Vagina (tissue), 2 donors: ENCODE results near the gene PIGM. TPM values are rescaled to one million over a fixed set of nuclear protein-coding genes. Genes with fewer than 3 reads are reported as not detected.

Experiments used
- DNase-seq, 2 donors: peaks; one replicate each; pipeline ENCODE4 v3.0.0-alpha.2; 2017; ENCODE audit errors: extremely low spot score in 2 of 2
- H3K27ac ChIP-seq: fragments of 200-600 bp; sonication (generic); one replicate; pipeline ENCODE4 v1.5.1; 2019
- H3K27me3 ChIP-seq: fragments of 200-600 bp; sonication (generic); one replicate; pipeline ENCODE4 v1.5.1; 2019
- H3K36me3 ChIP-seq, 2 donors: fragments of 200-600 bp; sonication (generic); one replicate each; pipeline ENCODE4 v1.5.1; 2017 to 2019
- H3K4me1 ChIP-seq: fragments of 200-600 bp; sonication (generic); one replicate; pipeline ENCODE4 v1.5.1; 2019
- H3K4me3 ChIP-seq, 2 donors: fragments of 200-600 bp; sonication (generic); 1 replicate in 1 of 2; 2 replicates in 1 of 2; pipeline ENCODE4 v1.5.1; 2016 to 2019
- H3K9me3 ChIP-seq: fragments of 200-600 bp; sonication (generic); one replicate; pipeline ENCODE4 v1.5.1; 2019
- POLR2A ChIP-seq, 2 donors: fragments of 450-650 bp; IDR thresholded peaks; one replicate each; pipeline ENCODE4 v1.6.1; 2017; ENCODE audit warnings: antibody characterized with exemption in 2 of 2, mild to moderate bottlenecking in 2 of 2, moderate library complexity in 2 of 2
- POLR2AphosphoS5 ChIP-seq, 2 donors: sonication (generic); formaldehyde crosslinking; IDR thresholded peaks; one replicate each; pipeline ENCODE4 v1.9.0; 2017; ENCODE audit warnings: antibody characterized with exemption in 2 of 2, mild to moderate bottlenecking in 2 of 2, low read depth in 1 of 2; ENCODE audit not compliant: insufficient read depth in 1 of 2
- intact Hi-C: fragments of 100-400 bp; cut with DNase I; formaldehyde crosslinking; loops from one replicate; pipeline ENCODE4 v1.15.1; 2023
- total RNA-seq: library from RNA; depleted of rRNA; stranded (reverse); fragments of >200 nt; gene quantifications from one replicate; pipeline ENCODE4 v1.2.3, GENCODE V29; 2016
- TF ChIP-seq, protein P1 (sequence below), 3 experiments: fragments of 450-650 bp in 2 of 3; fragments of 200-600 bp in 1 of 3; sonication (generic) in 1 of 3; IDR thresholded peaks; one replicate each; pipeline ENCODE4 v1.5.1; 2017 to 2019; ENCODE audit warnings: antibody characterized with exemption in 3 of 3, mild to moderate bottlenecking in 2 of 3, moderate library complexity in 2 of 3

The PIGM gene
- total RNA-seq, 1 donor from 2014 or later: 2.7 TPM

DNA sequence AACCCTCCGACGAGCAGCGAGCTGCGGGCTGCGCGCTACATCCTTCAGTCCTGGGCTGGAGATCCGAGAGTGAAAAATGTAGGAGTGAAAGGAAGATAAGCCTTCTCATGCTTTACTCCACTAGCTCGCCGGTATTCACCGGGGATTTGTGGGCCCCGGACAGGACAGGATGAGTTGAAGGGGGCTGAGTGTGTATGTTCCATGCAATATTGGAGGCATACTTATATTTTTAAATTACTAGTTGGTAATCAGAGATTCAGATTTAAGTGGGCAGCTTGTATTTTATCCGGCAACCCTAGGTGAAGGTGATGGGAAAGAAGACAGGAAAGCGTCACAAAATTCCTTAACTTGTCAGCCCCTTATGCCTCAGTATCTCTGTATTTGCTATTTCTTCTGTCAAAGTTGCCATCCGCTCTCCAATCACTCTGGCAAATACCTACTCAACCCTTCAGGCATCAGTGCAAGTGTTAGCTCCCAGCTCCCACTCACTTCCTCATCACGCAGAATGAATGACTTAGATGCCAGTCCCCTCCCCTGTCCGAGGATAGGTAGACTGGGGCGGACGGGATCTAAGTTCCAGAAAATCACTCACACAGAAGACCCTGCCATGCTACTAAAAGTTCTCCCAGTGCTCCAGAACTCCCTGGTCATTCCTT is 503 bp upstream of the PIGM start:
- H3K36me3 ChIP-seq: peaks cover 0 to 1% of the 10 kb centered on the region in 2 donors
- TF ChIP-seq POLR2AphosphoS5 (IDR thresholded peaks at IDR 0.05; ENCODE audit: insufficient read depth in 1 of 2, low read depth in 1 of 2) (no peak), POLR2A (IDR thresholded peaks at IDR 0.05) (no peak)
- TF ChIP-seq, protein P1, sequence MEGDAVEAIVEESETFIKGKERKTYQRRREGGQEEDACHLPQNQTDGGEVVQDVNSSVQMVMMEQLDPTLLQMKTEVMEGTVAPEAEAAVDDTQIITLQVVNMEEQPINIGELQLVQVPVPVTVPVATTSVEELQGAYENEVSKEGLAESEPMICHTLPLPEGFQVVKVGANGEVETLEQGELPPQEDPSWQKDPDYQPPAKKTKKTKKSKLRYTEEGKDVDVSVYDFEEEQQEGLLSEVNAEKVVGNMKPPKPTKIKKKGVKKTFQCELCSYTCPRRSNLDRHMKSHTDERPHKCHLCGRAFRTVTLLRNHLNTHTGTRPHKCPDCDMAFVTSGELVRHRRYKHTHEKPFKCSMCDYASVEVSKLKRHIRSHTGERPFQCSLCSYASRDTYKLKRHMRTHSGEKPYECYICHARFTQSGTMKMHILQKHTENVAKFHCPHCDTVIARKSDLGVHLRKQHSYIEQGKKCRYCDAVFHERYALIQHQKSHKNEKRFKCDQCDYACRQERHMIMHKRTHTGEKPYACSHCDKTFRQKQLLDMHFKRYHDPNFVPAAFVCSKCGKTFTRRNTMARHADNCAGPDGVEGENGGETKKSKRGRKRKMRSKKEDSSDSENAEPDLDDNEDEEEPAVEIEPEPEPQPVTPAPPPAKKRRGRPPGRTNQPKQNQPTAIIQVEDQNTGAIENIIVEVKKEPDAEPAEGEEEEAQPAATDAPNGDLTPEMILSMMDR (IDR thresholded peaks at IDR 0.05): no peak
- peak overlapping the region; percentile 79 to 93 for H3K4me3 ChIP-seq
- intact Hi-C loops: no loop called here
- peaks cover 29% of the 10 kb centered on the region for H3K4me1 ChIP-seq
- H3K9me3 ChIP-seq: no peaks in the 10 kb centered on the region
- no peak for DNase-seq
- peak overlapping the region; percentile 45 for H3K27ac ChIP-seq
- no peaks in the 10 kb centered on the region for H3K27me3 ChIP-seq

DNA sequence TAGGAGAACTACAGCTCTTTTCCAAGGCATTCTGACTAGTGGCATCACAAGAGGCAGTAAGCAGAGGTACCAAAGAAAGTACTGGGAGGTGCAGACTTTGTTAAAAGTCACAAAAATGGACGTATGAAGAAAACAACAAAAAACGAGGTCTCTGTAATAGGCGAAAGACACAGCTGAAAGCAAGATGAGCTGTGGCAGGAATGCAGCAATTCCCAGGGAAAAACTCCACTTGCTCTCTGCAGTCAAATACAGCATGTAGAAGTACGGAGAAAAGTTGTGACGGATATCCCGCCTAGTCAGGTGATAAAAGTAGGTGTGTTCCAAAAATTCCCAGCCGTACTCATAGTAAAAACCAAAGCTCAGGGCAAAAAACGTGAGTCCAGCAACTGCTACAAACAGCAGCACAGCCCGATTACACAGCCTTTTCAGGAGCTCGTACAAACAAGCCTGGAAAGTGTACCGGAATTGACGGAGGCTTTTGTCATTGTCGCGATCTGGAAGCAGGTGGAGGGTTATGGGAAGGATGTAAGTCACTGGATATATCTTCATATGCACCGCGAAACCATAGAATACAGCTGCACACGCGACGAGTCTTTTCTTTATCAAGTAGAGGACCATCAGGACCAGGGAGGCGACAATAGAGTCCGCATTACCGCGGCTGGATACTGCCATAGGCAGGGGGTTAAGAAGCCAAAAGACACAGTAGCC is 979 bp downstream of the PIGM start:
- H3K27me3 ChIP-seq: no peaks in the 10 kb centered on the region
- peak overlapping the region; percentile 79 to 93 for H3K4me3 ChIP-seq
- peaks cover 29% of the 10 kb centered on the region for H3K4me1 ChIP-seq
- H3K36me3 ChIP-seq: peaks cover 0 to 9% of the 10 kb centered on the region in 2 donors
- H3K27ac ChIP-seq: peak overlapping the region; percentile 45
- H3K9me3 ChIP-seq: no peaks in the 10 kb centered on the region
- peak in 1 of 2 donors; percentile 70 for DNase-seq
- TF ChIP-seq POLR2A (IDR thresholded peaks at IDR 0.05) (no peak), POLR2AphosphoS5 (IDR thresholded peaks at IDR 0.05; ENCODE audit: insufficient read depth in 1 of 2, low read depth in 1 of 2) (no peak)
- TF ChIP-seq, protein P1 (IDR thresholded peaks at IDR 0.05): no peak
- intact Hi-C loops: no loop called here

DNA sequence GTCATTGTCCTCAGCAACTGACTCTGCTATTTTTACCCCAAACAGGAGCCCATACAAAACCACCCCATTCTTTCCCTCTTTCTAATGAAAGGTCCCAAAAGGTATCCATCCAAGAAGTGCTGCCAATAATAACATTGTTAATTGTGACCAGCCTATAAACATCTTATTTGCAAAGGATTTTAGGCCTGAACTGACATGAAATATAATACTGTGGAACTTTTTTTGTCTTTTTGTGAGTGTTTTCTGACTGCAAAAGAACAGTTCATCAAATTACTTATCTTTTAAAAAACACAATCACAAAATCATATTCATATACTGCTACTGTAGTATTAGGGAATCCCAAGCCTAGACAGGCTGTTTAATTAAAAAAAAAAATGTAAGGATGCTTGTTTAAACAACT is 3.4 kb downstream of the PIGM start:
- H3K9me3 ChIP-seq: no peaks in the 10 kb centered on the region
- intact Hi-C loops: no loop called here

DNA sequence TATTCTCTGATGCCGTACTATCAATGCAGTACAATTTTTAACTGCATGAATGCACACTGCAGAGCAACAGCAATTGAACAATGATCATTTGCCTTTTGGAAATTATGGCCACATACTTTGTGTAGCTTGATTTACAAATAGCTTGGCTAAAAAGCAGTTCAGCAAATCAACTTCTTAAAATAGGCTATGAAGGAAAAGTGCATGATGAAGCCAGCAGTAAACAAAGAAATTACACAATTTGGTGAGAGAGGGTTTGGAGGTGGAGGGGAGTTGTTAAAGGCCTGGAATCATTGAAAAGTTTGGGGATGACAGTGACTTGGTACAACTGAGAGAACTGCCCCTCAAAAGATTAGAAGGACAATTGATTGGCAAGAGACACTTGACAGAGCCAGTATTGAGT is 6.5 kb downstream of the PIGM start:
- peaks cover 0 to 9% of the 10 kb centered on the region in 2 donors for H3K36me3 ChIP-seq
- no peak for DNase-seq
- no peak overlapping the region for H3K4me3 ChIP-seq
- H3K4me1 ChIP-seq: peaks cover 11% of the 10 kb centered on the region
- H3K27me3 ChIP-seq: no peaks in the 10 kb centered on the region
- intact Hi-C loops: no loop called here
- no peak overlapping the region for H3K27ac ChIP-seq
- TF ChIP-seq POLR2AphosphoS5 (IDR thresholded peaks at IDR 0.05; ENCODE audit: insufficient read depth in 1 of 2, low read depth in 1 of 2) (no peak), POLR2A (IDR thresholded peaks at IDR 0.05) (no peak)
- TF ChIP-seq, protein P1 (IDR thresholded peaks at IDR 0.05): no peak
- H3K9me3 ChIP-seq: no peaks in the 10 kb centered on the region

More for the DNA sequence above, 3.4 kb downstream of the PIGM start:
- TF ChIP-seq POLR2A (IDR thresholded peaks at IDR 0.05): no peak
- no peak for TF ChIP-seq POLR2AphosphoS5 (IDR thresholded peaks at IDR 0.05; ENCODE audit: insufficient read depth in 1 of 2, low read depth in 1 of 2)
- TF ChIP-seq, protein P1 (IDR thresholded peaks at IDR 0.05): no peak
- Histone ChIP-seq H3K27me3 (no peaks in the 10 kb centered on the region), H3K4me3 (no peak overlapping the region), H3K27ac (no peak overlapping the region), H3K4me1 (peaks cover 29% of the 10 kb centered on the region), H3K36me3 (peaks cover 0 to 9% of the 10 kb centered on the region in 2 donors)
- DNase-seq: no peak
